Endothelial cell of umbilical vein (primary cell): Measurements from ENCODE around the gene TSPAN5. TPM values are rescaled to one million over a fixed set of nuclear protein-coding genes. Genes with fewer than 3 reads are reported as not detected.

Source experiments
- BruUV-seq: library from RNA; stranded (reverse); fragments of 400-500 nt; replicated peaks from 2 replicates; lab custom pipeline; 2021; lab: Mats Ljungman, UMichigan
- CTCF ChIA-PET: fragments of 300-600, 350-600 bp; sonication (Branson Sonifier 250); formaldehyde crosslinking; loops from one replicate; lab custom pipeline; 2021; ENCODE audit warnings: antibody characterized with exemption, inconsistent platforms; lab: Charles Lee
- POLR2A ChIA-PET: fragments of 300-600, 350-600 bp; sonication (Branson Sonifier 250); formaldehyde crosslinking; loops from one replicate; lab custom pipeline; 2021; ENCODE audit warnings: antibody characterized with exemption, inconsistent platforms; lab: Charles Lee
- DNase-seq: peaks from one replicate; pipeline ENCODE4 v3.0.0-alpha.2; 2011; ENCODE audit warnings: low read depth, low spot score
- FAIRE-seq: peaks from 2 replicates; lab custom pipeline; 2011; peaks lifted over from hg19 to GRCh38; lab: Jason Lieb, UNC
- H2AFZ ChIP-seq: 2 replicates; pipeline ENCODE4 v1.6.0; 2012; ENCODE audit warnings: low read depth, low read length, control low read depth, inconsistent platforms
- H3K27ac ChIP-seq: 2 replicates; pipeline ENCODE4 v1.5.1; 2011; ENCODE audit warnings: low read depth, mild to moderate bottlenecking, control low read depth, low read length, moderate library complexity; ENCODE audit not compliant: insufficient read depth
- H3K27me3 ChIP-seq, 2 experiments: 2 replicates each; pipeline versions ENCODE4 v1.6.0 to v1.6.1; 2011; ENCODE audit warnings: low read length in 2 of 2, mixed read lengths in 1 of 2; ENCODE audit not compliant: control insufficient read depth in 2 of 2, insufficient read depth in 2 of 2
- H3K36me3 ChIP-seq, 2 experiments: 2 replicates in 1 of 2; 3 replicates in 1 of 2; pipeline ENCODE4 v1.5.1; 2011; ENCODE audit warnings: low read length in 2 of 2, mild to moderate bottlenecking in 1 of 2, moderate library complexity in 1 of 2; ENCODE audit not compliant: control insufficient read depth in 2 of 2, insufficient read depth in 2 of 2; ENCODE audit errors: extremely low read depth in 1 of 2
- H3K4me1 ChIP-seq: 3 replicates; pipeline ENCODE4 v1.5.1; 2011; ENCODE audit warnings: mild to moderate bottlenecking, low read length; ENCODE audit not compliant: control insufficient read depth, insufficient read depth; ENCODE audit errors: extremely low read depth
- H3K4me2 ChIP-seq: 2 replicates; pipeline ENCODE4 v1.6.1; 2011; ENCODE audit warnings: low read length, control low read depth, mixed read lengths; ENCODE audit not compliant: insufficient read depth
- H3K4me3 ChIP-seq, 3 experiments: fragments of 200-600 bp in 1 of 3; sonication (generic), shearing (Covaris generic) in 1 of 3; replicated peaks in 1 of 3; 2 replicates each; pipeline ENCODE4 v1.5.1; 2011 to 2016; ENCODE audit warnings: control low read depth in 3 of 3, low read length in 3 of 3, mild to moderate bottlenecking in 2 of 3, inconsistent platforms in 1 of 3, low read depth in 1 of 3, moderate library complexity in 1 of 3; ENCODE audit not compliant: insufficient read depth in 1 of 3
- H3K79me2 ChIP-seq: 2 replicates; pipeline ENCODE4 v1.6.0; 2012; ENCODE audit warnings: low read length, inconsistent platforms; ENCODE audit not compliant: control insufficient read depth, insufficient read depth
- H3K9ac ChIP-seq: replicated peaks from 2 replicates; pipeline ENCODE3; 2011; ENCODE audit warnings: low read length, control low read depth; ENCODE audit not compliant: insufficient read depth; ENCODE audit errors: extremely low read depth
- H3K9me1 ChIP-seq: replicated peaks from 3 replicates; pipeline ENCODE4 v1.6.0; 2011; ENCODE audit warnings: mild to moderate bottlenecking, low read length; ENCODE audit not compliant: control insufficient read depth, insufficient read depth; ENCODE audit errors: extremely low read depth
- H3K9me3 ChIP-seq: replicated peaks from 2 replicates; pipeline ENCODE4 v1.5.1; 2012; ENCODE audit warnings: low read length, inconsistent platforms; ENCODE audit not compliant: control insufficient read depth, insufficient read depth
- H4K20me1 ChIP-seq: replicated peaks from 2 replicates; pipeline ENCODE3; 2011; ENCODE audit warnings: mild to moderate bottlenecking, low read length; ENCODE audit not compliant: control insufficient read depth, insufficient read depth; ENCODE audit errors: extremely low read depth
- EZH2 ChIP-seq: IDR thresholded peaks from 2 replicates; pipeline ENCODE4 v1.6.1; 2012; ENCODE audit warnings: borderline replicate concordance, low read depth, mild to moderate bottlenecking, moderate library complexity, low read length, inconsistent platforms; ENCODE audit not compliant: severe bottlenecking
- FOS ChIP-seq: IDR thresholded peaks from 2 replicates; pipeline ENCODE4 v1.6.1; 2011; ENCODE audit warnings: mild to moderate bottlenecking, low read length, moderate library complexity, borderline replicate concordance; ENCODE audit not compliant: insufficient read depth
- GATA2 ChIP-seq: IDR thresholded peaks from 2 replicates; pipeline ENCODE4 v1.7.0; 2011; ENCODE audit warnings: low read depth, mild to moderate bottlenecking, moderate library complexity, mixed read lengths, low read length; ENCODE audit not compliant: insufficient read length, insufficient read depth
- JUN ChIP-seq: IDR thresholded peaks from 2 replicates; pipeline ENCODE4 v1.6.1; 2011; ENCODE audit warnings: borderline replicate concordance, low read depth; ENCODE audit not compliant: insufficient read length, insufficient read depth
- MAX ChIP-seq: IDR thresholded peaks from 2 replicates; pipeline ENCODE4 v1.6.1; 2011; ENCODE audit not compliant: insufficient read depth, insufficient read length
- MYC ChIP-seq: IDR thresholded peaks from one replicate; pipeline ENCODE4 v1.6.1; 2011; ENCODE audit warnings: mild to moderate bottlenecking, low read depth, low read length
- POLR2A ChIP-seq: IDR thresholded peaks from 2 replicates; pipeline ENCODE4 v1.6.1; 2012; ENCODE audit warnings: low read depth, mild to moderate bottlenecking, control low read depth, low read length
- POLR2AphosphoS5 ChIP-seq: IDR thresholded peaks from 2 replicates; pipeline ENCODE4 v1.6.1; 2012; ENCODE audit warnings: low read depth, mild to moderate bottlenecking, control low read depth, low read length, moderate library complexity; ENCODE audit not compliant: insufficient read depth
- dilution Hi-C: fragments of 300-500 bp; cut with MboI; formaldehyde crosslinking; loops from one replicate; pipeline ENCODE4 v1.15.0; 2019; ENCODE audit warnings: low sequenced_read_pairs; ENCODE audit not compliant: extremely low pct_ligation_motif_present
- intact Hi-C: fragments of 100-400 bp; cut with micrococcal nuclease; formaldehyde crosslinking; loops from one replicate; pipeline ENCODE4 v1.10.0; 2022
- polyA plus RNA-seq, 4 experiments: library from polyadenylated mRNA; depleted of rRNA in 3 of 4; stranded (reverse) in 3 of 4; unstranded in 1 of 4; fragments of >200 nt; gene quantifications; 2 replicates each; pipeline versions ENCODE4 v1.2.1 to v1.2.3, GENCODE V29; 2011 to 2012; ENCODE audit warnings: missing spikeins in 1 of 4
- total RNA-seq: library from RNA; stranded (reverse); gene quantifications from 2 replicates; pipeline ENCODE4 v1.2.3, GENCODE V29; 2021
- TF ChIP-seq, protein P1 (sequence below), 2 donors: IDR thresholded peaks; 1 replicate in 1 of 2; 2 replicates in 1 of 2; pipeline ENCODE4 v1.5.1; 2011; ENCODE audit warnings: low read length in 2 of 2, mild to moderate bottlenecking in 2 of 2, moderate library complexity in 2 of 2, control low read depth in 1 of 2, inconsistent platforms in 1 of 2, low read depth in 1 of 2; ENCODE audit not compliant: insufficient read depth in 1 of 2; ENCODE audit errors: extremely low read depth in 1 of 2

The TSPAN5 gene
- total and polyA plus RNA-seq, 2 donors (not counting 3 experiments of a cell fraction or from before 2014, with no cell fraction given) = 45.1 to 50.2 TPM

- no peaks in the 10 kb centered on the region for H3K4me1 ChIP-seq
- FAIRE-seq (no peak), DNase-seq (no peak)
- intact Hi-C loops (no loop called here), dilution Hi-C loops (no loop called here)
- H3K79me2 ChIP-seq = no peaks in the 10 kb centered on the region
- CTCF ChIA-PET = interaction anchor here (0.8 to 1.0 kb wide), 2 partner anchors 7 to 19 kb away, joined by 3 read pairs; no protein-coding TSS in a partner anchor
- no peak overlapping the region for H3K27ac ChIP-seq
- no peaks in the 10 kb centered on the region for H3K27me3 ChIP-seq
- H3K4me3 ChIP-seq = no peak overlapping the region
- H3K9me1 ChIP-seq = no peaks in the 10 kb centered on the region
- H3K9ac ChIP-seq = no peak overlapping the region
- no peak for TF ChIP-seq JUN
- no peak for TF ChIP-seq EZH2
- TF ChIP-seq MYC = no peak
- no peak for TF ChIP-seq FOS
- no peak for TF ChIP-seq POLR2A
- TF ChIP-seq MAX = no peak
- no peak for TF ChIP-seq GATA2
- TF ChIP-seq, protein P1, sequence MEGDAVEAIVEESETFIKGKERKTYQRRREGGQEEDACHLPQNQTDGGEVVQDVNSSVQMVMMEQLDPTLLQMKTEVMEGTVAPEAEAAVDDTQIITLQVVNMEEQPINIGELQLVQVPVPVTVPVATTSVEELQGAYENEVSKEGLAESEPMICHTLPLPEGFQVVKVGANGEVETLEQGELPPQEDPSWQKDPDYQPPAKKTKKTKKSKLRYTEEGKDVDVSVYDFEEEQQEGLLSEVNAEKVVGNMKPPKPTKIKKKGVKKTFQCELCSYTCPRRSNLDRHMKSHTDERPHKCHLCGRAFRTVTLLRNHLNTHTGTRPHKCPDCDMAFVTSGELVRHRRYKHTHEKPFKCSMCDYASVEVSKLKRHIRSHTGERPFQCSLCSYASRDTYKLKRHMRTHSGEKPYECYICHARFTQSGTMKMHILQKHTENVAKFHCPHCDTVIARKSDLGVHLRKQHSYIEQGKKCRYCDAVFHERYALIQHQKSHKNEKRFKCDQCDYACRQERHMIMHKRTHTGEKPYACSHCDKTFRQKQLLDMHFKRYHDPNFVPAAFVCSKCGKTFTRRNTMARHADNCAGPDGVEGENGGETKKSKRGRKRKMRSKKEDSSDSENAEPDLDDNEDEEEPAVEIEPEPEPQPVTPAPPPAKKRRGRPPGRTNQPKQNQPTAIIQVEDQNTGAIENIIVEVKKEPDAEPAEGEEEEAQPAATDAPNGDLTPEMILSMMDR (IDR thresholded peaks at IDR 0.05; ENCODE audit: extremely low read depth in 1 of 2, insufficient read depth in 1 of 2, low read depth in 1 of 2, low read length in 2 of 2) = no peak
- no peak for TF ChIP-seq POLR2AphosphoS5
- H3K9me3 ChIP-seq = no peaks in the 10 kb centered on the region
- BruUV-seq = no TSS peak
- no peak overlapping the region for H2AFZ ChIP-seq
- POLR2A ChIA-PET = no interaction called here
- no peaks in the 10 kb centered on the region for H4K20me1 ChIP-seq
- H3K4me2 ChIP-seq = no peak overlapping the region
- H3K36me3 ChIP-seq = no peaks in the 10 kb centered on the region
Observed at GRCh38 chr4:98448908-98449307, 209.5 kb downstream of the TSPAN5 start.
